ENCODE results near the gene XCR1. TPM values are rescaled to one million over a fixed set of nuclear protein-coding genes. Genes with fewer than 3 reads are reported as not detected.

XCR1 gene
- total RNA-seq (not detected), polyA plus RNA-seq (not detected), total RNA-seq (0 to 0.09 (median 0) reads per million in 6 experiments)

DNA sequence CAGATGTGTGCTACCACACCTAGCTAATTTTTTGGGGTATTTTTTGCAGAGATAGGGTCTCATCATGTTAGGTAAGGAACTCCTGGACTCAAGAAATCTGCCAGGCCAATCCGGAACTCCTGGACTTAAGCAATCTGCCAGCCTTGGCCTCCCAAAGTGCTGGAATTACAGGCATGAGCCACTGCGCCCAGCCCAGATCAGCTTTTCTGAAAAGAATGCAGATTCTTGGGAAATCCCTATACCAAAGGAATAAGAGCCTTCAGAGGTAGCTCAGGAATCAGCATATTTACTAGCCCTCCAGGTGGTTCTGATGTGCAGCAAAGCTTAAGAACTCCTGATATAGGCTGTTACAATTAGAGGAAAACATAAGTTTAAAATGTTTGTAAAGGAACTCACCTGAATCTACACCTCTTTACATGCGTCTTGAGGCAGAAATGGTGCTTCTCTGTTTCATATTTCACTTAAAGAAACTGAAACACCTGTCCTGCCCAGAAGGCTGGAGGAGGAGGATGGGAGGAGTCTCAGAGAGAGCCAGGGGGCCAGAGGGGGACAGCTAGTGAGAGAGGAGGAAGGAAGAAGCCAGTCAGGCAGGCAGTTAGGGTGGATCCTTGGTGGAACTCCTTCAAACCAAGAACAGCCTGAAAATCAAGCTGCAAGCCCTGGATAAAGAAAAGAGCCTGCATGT, at the start of gene XCR1:
TSS of gene XCR1 (minus strand) at position 463 of the 685 bp plus-strand sequence. CDS start 5,536 bp downstream, outside the sequence.
- Mint-ChIP-seq H3K27ac (no peak within 1 kb of the TSS), H3K9me3 (peaks cover 0 to 28% (median 6%) of the 10 kb centered on the region in 9 donors), H3K36me3 (peaks cover 0 to 10% (median 5%) of the 10 kb centered on the region in 3 donors), H3K4me1 (peaks cover 0 to 11% (median 0%) of the 10 kb centered on the region in 4 donors), H3K4me3 (no peak within 1 kb of the TSS), H3K27me3 (peaks cover 0 to 2% (median 0%) of the 10 kb centered on the region in 5 donors)
- ATAC-seq: no peak
- POLR2A ChIA-PET: interaction anchor here (0.6 to 0.7 kb wide), 2 partner anchors 10 to 48 kb away, joined by 3 to 7 read pairs; no protein-coding TSS in a partner anchor
- no peak for DNase-seq

DNA sequence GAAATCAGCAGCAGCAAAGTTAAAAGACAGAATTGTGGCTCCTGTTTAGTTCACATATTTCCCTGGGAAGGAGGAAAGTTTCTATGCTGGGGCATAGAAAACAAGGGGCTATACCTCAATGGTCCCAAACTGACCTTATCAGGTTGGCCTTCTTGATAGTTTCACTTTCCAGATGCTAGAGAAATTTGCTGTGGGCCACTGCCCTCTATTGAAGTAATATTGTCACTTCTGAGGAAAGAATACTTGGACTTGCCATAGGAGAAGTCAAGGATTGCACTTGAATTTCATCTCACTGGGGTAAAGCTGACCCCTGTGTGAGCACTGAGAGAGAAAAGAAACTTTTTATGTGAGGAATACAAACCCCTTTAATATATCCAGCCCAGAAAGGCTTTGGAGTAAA, 49.3 kb upstream of the XCR1 start:
- ATAC-seq (no peak), DNase-seq (no peak)
- peaks cover 0 to 1% (median 0%) of the 10 kb centered on the region in 5 donors for H3K27me3 Mint-ChIP-seq
- H3K36me3 Mint-ChIP-seq: peaks cover 0 to 4% (median under 1%) of the 10 kb centered on the region in 3 donors
- peaks cover 3 to 11% (median 7%) of the 10 kb centered on the region in 4 donors for H3K4me1 Mint-ChIP-seq
- H3K27ac Mint-ChIP-seq: no peak overlapping the region
- POLR2A ChIA-PET: interaction anchor here (1.3 to 3.0 kb wide), 5 partner anchors 10 to 137 kb away, joined by 3 to 21 read pairs (median 6); partner anchors contain the start of gene CXCR6
- H3K4me3 Mint-ChIP-seq: no peak overlapping the region
- H3K9me3 Mint-ChIP-seq: peaks cover 0 to 12% (median 6%) of the 10 kb centered on the region in 9 donors

- ATAC-seq: no peak
- no peak for DNase-seq
- Mint-ChIP-seq H3K27me3 (peaks cover 0 to 1% (median 0%) of the 10 kb centered on the region in 5 donors), H3K36me3 (peaks cover 0 to 10% (median 8%) of the 10 kb centered on the region in 3 donors), H3K27ac (no peak overlapping the region), H3K4me3 (no peak overlapping the region), H3K4me1 (peaks cover 10 to 19% (median 15%) of the 10 kb centered on the region in 4 donors), H3K9me3 (peaks cover 6 to 19% (median 14%) of the 10 kb centered on the region in 9 donors)
- POLR2A ChIA-PET: interaction anchor here (0.6 to 3.0 kb wide), 4 partner anchors 10 to 136 kb away, joined by 3 to 21 read pairs (median 9); no protein-coding TSS in a partner anchor
These were observed 48.5 kb upstream of the XCR1 start for GRCh38 chr3:46075816-46076215.

- Mint-ChIP-seq H3K36me3 (peaks cover 0 to 12% (median 10%) of the 10 kb centered on the region in 3 donors), H3K9me3 (peaks cover 7 to 30% (median 18%) of the 10 kb centered on the region in 9 donors), H3K4me1 (peaks cover 31 to 54% (median 53%) of the 10 kb centered on the region in 4 donors), H3K27me3 (peaks cover 0 to 1% (median 0%) of the 10 kb centered on the region in 5 donors), H3K4me3 (peak overlapping the region in 8 of 10 donors; percentile 23 to 60 (median 34)), H3K27ac (peak overlapping the region in 6 of 10 donors; percentile 11 to 85 (median 62))
- ATAC-seq (no peak), DNase-seq (no peak)
- POLR2A ChIA-PET: no interaction called here
These were observed 44.1 kb upstream of the XCR1 start for GRCh38 chr3:46071222-46071858.

DNA sequence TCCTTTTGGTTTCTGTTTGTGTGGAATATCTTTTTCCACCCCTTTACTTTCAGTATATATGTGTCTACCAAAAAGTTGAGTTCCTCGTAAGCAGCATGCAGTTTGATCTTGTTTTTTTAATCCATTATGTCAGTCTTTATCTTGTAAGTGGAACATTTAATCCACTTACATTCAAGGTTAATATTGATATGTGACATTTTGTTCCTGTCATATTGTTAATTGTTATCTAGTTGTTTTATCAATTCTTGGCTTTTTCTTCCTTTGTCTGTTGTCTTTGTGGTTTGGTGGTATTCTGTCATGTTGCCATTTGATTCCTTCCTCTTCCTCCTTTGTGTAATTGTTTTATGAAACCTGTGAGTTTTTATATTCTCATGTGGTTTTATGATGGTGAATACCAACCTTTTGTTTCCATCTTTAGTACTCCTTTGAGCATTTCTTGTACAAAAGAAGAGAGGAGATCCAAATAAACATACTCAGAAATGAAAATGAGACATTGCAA, 43.4 kb upstream of the XCR1 start:
- Mint-ChIP-seq H3K4me3 (peak overlapping the region in 9 of 10 donors; percentile 10 to 58 (median 33)), H3K27me3 (peaks cover 0 to 1% (median 0%) of the 10 kb centered on the region in 5 donors), H3K9me3 (peaks cover 7 to 30% (median 18%) of the 10 kb centered on the region in 9 donors), H3K36me3 (peaks cover 0 to 12% (median 10%) of the 10 kb centered on the region in 3 donors), H3K4me1 (peaks cover 34 to 60% (median 59%) of the 10 kb centered on the region in 4 donors), H3K27ac (peak overlapping the region in 7 of 10 donors; percentile 11 to 85 (median 53))
- ATAC-seq (peak; percentile 43 to 57), DNase-seq (peak in 3 of 10 donors; percentile 37 to 63 (median 53))
- POLR2A ChIA-PET: interaction anchor here (0.7 kb wide), 1 partner anchor 293 kb away, joined by 3 read pairs; no protein-coding TSS in a partner anchor

DNA sequence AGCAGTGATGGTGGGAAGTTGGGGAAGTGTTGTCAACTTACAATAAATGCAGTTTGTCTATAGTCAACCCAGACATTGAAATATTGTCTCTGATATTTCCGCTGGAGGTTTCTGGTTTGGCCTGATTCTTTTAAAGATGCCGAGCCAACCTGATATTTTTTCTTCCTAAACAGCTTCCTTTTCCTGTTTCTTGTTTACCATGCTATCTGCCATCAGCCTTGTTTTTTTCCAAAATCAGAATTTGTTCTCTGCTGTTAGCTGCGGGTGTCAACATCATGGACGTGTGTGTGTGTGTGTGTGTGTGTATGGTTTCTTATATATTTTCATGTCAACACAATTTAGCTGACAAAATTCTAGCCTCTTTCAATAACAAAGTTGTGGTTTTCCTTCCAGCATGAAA, 41.2 kb upstream of the XCR1 start:
- DNase-seq (peak in 2 of 10 donors; percentile 26 to 31), ATAC-seq (no peak)
- peaks cover 42 to 79% (median 75%) of the 10 kb centered on the region in 4 donors for H3K4me1 Mint-ChIP-seq
- POLR2A ChIA-PET: interaction anchor here (0.7 to 2.4 kb wide), 5 partner anchors 21 to 118 kb away, joined by 3 to 9 read pairs (median 7); partner anchors contain the start of gene FYCO1
- peak overlapping the region in 8 of 10 donors; percentile 12 to 59 (median 38) for H3K4me3 Mint-ChIP-seq
- H3K27ac Mint-ChIP-seq: peak overlapping the region; percentile 9 to 86 (median 69)
- peaks cover 7 to 30% (median 18%) of the 10 kb centered on the region in 9 donors for H3K9me3 Mint-ChIP-seq
- no peaks in the 10 kb centered on the region for H3K27me3 Mint-ChIP-seq
- H3K36me3 Mint-ChIP-seq: peaks cover 0 to 12% (median 10%) of the 10 kb centered on the region in 3 donors

GRCh38 chr3:46067401-46067800, 40.1 kb upstream of the XCR1 start:
- H3K4me1 Mint-ChIP-seq: peaks cover 44 to 90% (median 86%) of the 10 kb centered on the region in 4 donors
- peaks cover 7 to 21% (median 14%) of the 10 kb centered on the region in 9 donors for H3K9me3 Mint-ChIP-seq
- POLR2A ChIA-PET: interaction anchor here (0.6 to 2.6 kb wide), 8 partner anchors 9 to 128 kb away, joined by 3 to 14 read pairs (median 8); partner anchors contain the start of gene FYCO1
- no peaks in the 10 kb centered on the region for H3K27me3 Mint-ChIP-seq
- peak overlapping the region in 9 of 10 donors; percentile 14 to 91 (median 64) for H3K27ac Mint-ChIP-seq
- H3K4me3 Mint-ChIP-seq: peak overlapping the region in 4 of 10 donors; percentile 10 to 34 (median 16)
- DNase-seq (no peak), ATAC-seq (no peak)
- H3K36me3 Mint-ChIP-seq: peaks cover 0 to 12% (median 10%) of the 10 kb centered on the region in 3 donors

DNA sequence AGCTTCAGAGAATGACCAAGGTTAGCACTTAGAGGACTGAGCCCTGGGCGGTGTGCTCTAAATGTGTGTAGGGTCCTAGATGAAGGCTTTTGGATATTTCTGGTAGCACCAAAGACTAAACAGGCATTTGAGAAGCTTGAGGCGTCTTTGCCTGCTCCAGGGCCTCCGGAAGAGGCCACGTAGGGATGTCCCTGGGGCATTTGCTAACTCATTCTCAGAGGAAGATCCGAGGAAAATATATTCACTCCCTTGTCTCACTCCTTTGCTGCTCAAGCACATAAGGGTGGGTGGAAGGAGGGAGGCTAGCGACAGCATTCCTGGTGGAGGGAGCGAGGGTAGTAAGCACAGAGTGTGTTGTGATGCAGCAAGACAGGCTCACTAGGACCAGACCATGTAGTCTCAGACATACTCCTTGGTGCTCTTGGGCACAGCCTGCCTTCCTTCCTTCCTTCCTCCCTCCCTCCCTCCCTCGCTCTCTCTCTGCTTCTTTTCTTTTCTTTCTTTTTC, 38.5 kb upstream of the XCR1 start:
- H3K27ac Mint-ChIP-seq: peak overlapping the region; percentile 68 to 94 (median 86)
- H3K4me1 Mint-ChIP-seq: peaks cover 38 to 84% (median 79%) of the 10 kb centered on the region in 4 donors
- no peak for DNase-seq
- POLR2A ChIA-PET: interaction anchor here (1.0 to 2.6 kb wide), 12 partner anchors 11 to 127 kb away, joined by 3 to 14 read pairs (median 6); partner anchors contain the start of genes CXCR6 and FYCO1
- peak in 1 of 2 donors; percentile 7 for ATAC-seq
- H3K36me3 Mint-ChIP-seq: peaks cover 0 to 2% (median 2%) of the 10 kb centered on the region in 3 donors
- H3K4me3 Mint-ChIP-seq: peak overlapping the region in 8 of 10 donors; percentile 39 to 86 (median 76)
- H3K9me3 Mint-ChIP-seq: peaks cover 1 to 12% (median 2%) of the 10 kb centered on the region in 9 donors
- H3K27me3 Mint-ChIP-seq: no peaks in the 10 kb centered on the region

DNA sequence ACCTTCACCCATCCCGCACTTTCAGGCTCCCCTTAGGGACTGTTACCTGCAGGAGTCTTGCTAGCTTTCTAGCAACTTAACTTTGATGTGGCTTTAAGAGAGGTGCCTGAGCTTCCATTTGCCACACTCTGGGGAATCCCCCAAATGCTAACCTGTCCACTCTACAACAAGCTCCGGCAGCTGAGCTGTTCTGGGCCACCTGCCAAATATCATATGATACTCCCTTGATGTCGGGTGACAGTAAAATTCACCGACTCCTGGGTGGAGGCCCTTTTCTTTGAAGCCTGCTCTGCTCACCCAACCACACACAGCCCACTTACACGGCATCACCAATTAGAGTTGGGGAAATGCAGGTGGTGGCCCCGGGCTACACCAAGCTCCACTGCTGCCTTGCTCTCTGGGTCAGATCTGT, 38.0 kb upstream of the XCR1 start:
- Mint-ChIP-seq H3K36me3 (no peaks in the 10 kb centered on the region), H3K27ac (peak overlapping the region; percentile 68 to 94 (median 86)), H3K9me3 (peaks cover 0 to 7% (median 0%) of the 10 kb centered on the region in 9 donors), H3K27me3 (no peaks in the 10 kb centered on the region), H3K4me1 (peaks cover 35 to 79% (median 74%) of the 10 kb centered on the region in 4 donors), H3K4me3 (peak overlapping the region; percentile 1 to 86 (median 72))
- POLR2A ChIA-PET: interaction anchor here (0.7 to 2.6 kb wide), 14 partner anchors 10 to 391 kb away, joined by 3 to 14 read pairs (median 4); partner anchors contain the start of genes CCR1, CXCR6 and FYCO1
- DNase-seq (peak; percentile 48 to 95 (median 84)), ATAC-seq (peak; percentile 85 to 92)

GRCh38 chr3:46062679-46063078, 35.4 kb upstream of the XCR1 start:
- peaks cover 23 to 60% (median 50%) of the 10 kb centered on the region in 4 donors for H3K4me1 Mint-ChIP-seq
- DNase-seq (no peak), ATAC-seq (no peak)
- H3K27ac Mint-ChIP-seq: peak overlapping the region in 1 of 10 donors; percentile 52
- H3K36me3 Mint-ChIP-seq: no peaks in the 10 kb centered on the region
- H3K9me3 Mint-ChIP-seq: no peaks in the 10 kb centered on the region
- POLR2A ChIA-PET: no interaction called here
- H3K27me3 Mint-ChIP-seq: peaks cover 0 to 6% (median 0%) of the 10 kb centered on the region in 5 donors
- H3K4me3 Mint-ChIP-seq: peak overlapping the region in 1 of 10 donors; percentile 11

DNA sequence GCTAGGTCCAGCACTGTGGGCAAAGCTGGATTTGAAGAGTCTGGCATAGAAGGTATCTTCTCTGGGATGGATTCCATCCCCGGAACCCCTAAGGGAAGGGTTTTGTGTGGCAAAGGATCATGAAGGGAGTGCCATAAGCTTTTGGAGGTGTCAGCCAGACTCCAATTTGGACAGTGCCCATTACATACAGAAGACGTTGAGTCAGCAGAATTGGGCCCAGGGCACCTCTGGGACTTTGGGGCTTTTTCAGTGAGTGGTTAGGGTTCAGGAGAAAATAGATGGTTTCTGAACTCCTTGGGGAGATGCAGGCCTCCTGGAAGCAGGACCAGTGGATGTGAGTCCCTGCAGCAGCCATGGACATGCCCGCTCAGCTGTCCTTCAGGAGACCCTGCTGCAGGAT, 34.6 kb upstream of the XCR1 start:
- POLR2A ChIA-PET: no interaction called here

More for the DNA sequence above, 34.6 kb upstream of the XCR1 start:
- DNase-seq (no peak), ATAC-seq (no peak)
- no peaks in the 10 kb centered on the region for H3K36me3 Mint-ChIP-seq
- H3K27me3 Mint-ChIP-seq: peaks cover 0 to 12% (median 0%) of the 10 kb centered on the region in 5 donors
- H3K27ac Mint-ChIP-seq: no peak overlapping the region
- no peak overlapping the region for H3K4me3 Mint-ChIP-seq
- no peaks in the 10 kb centered on the region for H3K9me3 Mint-ChIP-seq
- H3K4me1 Mint-ChIP-seq: peaks cover 17 to 53% (median 42%) of the 10 kb centered on the region in 4 donors

Measured in naive thymus-derived CD8-positive, alpha-beta T cell (primary cell).